ENCODE data around the gene TAF15.

Gene TAF15

GRCh38 chr17:35870906-35871819 lies 61.9 kb downstream of the TAF15 start:
- no peak for DNase-seq (ENCODE audit: low read depth, low spot score)

- no peak for DNase-seq (ENCODE audit: low read depth, low spot score)
These were observed 63.1 kb downstream of the TAF15 start for GRCh38 chr17:35872196-35872980.

- DNase-seq (ENCODE audit: low read depth, low spot score), result no peak
These were observed 66.0 kb downstream of the TAF15 start for GRCh38 chr17:35875072-35875799.

GRCh38 chr17:35875800-35876139 lies 66.5 kb downstream of the TAF15 start:
- DNase-seq (ENCODE audit: low read depth, low spot score), result no peak

GRCh38 chr17:35876534-35876933 lies 67.2 kb downstream of the TAF15 start:
- DNase-seq (ENCODE audit: low read depth, low spot score), result no peak

- no peak for DNase-seq (ENCODE audit: low read depth, low spot score)
These were observed 68.2 kb downstream of the TAF15 start for GRCh38 chr17:35877345-35878029.

DNA sequence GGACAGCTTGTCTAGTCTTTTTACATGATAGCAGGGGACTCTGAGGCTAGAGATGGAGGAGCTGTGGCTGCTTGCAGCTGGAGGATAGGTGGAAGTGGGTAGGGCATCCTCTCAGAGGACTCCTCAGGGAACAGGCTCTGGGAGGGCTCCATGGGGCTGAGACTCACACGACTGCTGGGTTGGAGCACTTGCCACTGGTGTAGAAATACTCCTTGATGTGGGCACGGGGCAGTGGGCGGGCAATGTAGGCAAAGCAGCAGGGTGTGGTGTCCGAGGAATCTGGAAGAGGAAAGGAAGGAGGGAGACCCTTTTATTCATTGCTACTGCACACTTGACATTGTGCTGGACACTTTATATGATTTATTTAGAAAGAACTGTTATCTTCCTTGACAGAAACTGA lies 69.1 kb downstream of the TAF15 start:
- no peak for DNase-seq (ENCODE audit: low read depth, low spot score)

DNA sequence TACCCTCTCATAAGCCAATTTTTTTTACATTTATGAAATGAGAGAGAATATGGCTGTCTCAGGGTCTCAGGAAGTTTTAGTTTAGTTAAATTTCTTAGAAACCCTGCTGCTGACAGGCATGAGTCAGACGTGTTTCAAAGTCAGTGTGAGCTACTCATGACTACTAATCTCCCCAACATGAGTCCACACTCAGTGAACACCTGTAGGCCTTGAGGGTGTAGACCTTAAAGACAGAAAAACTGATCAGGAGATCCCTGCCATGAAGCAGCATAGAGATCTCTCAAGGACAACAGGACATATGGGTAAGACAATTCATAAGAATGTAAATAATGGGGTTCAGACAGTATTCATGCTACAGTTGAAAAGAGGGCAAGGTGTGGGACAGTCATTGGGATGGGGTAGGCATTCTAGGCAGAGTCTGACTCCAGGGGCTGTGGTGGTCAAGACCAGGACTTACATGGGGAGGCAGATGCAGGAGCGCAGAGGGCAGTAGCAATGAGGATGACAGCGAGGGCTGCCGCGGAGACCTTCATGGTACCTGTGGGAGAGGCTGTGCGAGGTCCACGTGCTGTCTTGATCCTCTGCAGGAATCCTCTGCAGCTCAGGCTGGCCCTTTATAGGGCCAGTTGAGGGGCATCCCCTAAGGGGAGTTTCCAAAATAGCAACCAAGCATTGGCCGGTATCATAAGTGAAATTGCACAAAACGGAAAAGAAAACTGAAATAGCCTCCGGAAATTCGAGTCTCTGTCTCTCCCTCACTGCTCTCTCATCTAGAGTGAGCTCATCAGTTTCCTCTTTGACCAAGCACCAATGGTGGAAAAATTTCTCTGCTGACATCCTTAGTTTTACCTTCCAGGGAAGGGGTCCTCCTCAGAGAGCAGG lies 70.7 kb downstream of the TAF15 start, which contains the start of gene CCL5:
TSS of gene CCL5 (minus strand) at position 588 of the 882 bp plus-strand sequence.
- DNase-seq (ENCODE audit: low read depth, low spot score), result no peak

GRCh38 chr17:35889241-35889640 lies 80.0 kb downstream of the TAF15 start:
- DNase-seq (ENCODE audit: low read depth, low spot score), result no peak

DNA sequence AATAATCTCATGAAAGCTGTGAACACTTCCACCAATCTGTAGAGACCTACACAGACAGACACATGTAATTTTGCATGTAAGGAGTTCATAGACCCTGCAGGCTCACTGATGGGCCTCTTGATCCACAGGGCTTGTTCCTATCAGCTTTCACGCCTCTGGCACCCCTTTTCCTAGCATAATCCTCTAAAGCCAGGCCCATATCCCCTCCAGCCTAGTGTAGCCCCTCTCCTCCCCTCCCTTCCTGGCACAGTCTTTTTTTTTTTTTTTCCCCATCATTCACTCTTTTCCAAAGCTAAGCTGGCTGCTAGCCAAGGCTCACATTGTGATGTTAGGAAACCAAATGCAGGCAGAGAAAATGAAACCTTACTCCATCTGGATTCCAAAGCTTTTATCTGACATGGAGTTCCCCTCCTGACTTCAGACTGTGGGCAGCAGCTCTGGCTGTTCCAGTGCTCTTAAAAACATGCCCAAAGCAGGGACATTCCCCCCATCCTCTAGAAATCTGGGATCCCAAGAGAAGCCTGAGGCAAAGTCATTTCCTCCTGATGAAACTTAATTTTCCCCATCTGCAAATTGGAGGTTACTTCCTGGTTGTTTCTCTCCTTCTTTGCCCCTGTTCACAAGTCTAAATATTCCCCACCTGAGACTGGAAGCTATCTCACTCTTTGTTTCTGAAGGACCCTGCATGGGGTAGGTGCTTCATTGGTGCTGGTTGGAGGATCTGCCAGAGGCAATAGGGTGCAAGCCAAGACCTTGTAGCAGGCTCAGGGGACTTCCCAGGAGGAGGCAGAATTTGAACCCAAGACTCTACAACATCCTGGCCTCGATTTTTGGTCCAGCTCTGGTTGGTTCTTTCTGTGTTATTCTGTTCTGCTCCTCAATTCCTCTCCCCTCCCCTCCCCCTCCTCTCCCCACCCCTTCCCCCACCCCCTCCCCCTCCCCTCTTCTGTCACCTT lies 80.8 kb downstream of the TAF15 start:
- no peak for DNase-seq (ENCODE audit: low read depth, low spot score)

DNA sequence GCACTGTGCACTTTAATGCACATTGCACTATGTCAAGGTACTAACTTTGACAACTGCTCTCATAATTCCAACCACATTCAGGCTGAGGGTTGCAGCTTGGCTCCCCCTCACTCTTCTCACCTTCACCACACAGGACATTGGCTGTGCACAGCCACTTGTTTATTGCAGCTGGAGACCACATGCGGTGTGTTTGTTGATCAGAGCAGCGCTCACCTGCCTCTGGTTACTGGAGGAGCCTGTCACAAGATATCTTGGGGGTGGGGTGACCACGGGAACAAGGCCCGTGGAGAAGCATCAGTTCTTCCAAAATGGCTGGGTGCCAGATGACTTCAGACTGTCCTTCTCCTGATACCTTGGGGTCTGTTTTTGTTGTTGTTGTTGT lies 81.5 kb downstream of the TAF15 start:
- no peak for DNase-seq (ENCODE audit: low read depth, low spot score)

- no peak for DNase-seq (ENCODE audit: low read depth, low spot score)
These were observed 82.0 kb downstream of the TAF15 start for GRCh38 chr17:35891269-35891668.

DNA sequence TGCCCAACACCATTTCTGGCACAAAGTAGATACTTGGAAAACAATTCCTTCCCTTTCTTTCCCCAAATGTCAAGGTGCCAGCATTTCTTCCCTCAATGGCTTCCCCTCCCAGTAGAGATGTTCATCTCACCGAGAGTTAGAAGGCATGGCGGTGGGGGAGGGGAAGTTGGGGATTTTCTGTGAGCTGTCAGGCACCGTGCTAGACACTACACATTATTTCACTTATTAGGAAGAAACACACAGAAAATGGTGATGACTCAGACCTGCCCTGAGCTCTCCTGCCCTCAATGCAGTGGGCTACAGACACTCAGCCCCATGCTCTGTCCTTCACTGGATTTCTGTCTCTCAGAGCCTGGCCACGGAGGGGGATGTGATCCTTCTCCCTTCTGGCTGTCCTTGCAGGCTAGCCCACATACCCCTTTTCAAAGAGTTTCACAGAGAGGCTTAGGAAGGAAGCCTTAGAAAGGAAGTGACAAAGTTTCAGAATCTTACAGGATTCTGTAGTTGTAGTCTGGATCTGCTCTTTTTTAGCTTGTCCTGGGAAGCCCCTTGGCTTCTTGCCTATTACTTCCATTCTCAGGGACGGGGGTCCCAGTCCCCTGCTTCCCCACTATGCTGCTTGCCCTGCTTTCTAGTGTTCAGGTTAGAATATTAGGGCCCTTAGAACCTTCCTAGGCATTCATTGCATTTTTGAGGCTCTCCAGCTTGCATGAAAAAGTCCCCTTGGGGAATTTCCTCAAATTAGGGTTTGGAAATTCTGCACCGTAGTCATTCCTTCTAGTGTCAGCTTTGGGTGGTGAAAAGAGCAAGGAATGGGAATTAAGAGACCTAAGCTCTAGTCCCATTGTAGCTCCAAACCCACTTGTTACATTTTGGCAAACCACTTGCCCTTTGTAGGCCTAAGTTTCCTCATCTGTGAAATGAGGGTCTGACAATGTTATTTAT lies 83.1 kb downstream of the TAF15 start:
- DNase-seq (ENCODE audit: low read depth, low spot score), result no peak

DNA sequence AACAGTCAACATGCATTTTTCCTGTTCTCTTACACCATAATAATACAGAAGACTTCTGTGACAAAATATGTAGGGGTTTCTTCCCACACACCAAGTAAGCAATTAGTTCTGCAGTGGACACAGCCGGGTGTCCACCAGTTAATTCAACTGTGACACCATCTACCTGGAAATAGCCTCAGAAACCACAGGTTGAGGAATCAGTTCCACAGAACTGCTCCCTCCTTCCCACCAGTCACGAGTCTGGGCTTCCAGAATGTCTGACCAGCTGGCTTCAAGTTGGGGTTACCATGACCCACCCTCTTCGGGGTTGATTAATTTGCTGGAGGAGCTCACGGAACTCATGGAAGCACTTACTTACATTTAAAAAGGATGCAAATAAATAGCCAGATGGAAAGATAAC lies 84.5 kb downstream of the TAF15 start:
- DNase-seq (ENCODE audit: low read depth, low spot score), result no peak

GRCh38 chr17:35894206-35894605 lies 84.9 kb downstream of the TAF15 start:
- no peak for DNase-seq (ENCODE audit: low read depth, low spot score)

DNA sequence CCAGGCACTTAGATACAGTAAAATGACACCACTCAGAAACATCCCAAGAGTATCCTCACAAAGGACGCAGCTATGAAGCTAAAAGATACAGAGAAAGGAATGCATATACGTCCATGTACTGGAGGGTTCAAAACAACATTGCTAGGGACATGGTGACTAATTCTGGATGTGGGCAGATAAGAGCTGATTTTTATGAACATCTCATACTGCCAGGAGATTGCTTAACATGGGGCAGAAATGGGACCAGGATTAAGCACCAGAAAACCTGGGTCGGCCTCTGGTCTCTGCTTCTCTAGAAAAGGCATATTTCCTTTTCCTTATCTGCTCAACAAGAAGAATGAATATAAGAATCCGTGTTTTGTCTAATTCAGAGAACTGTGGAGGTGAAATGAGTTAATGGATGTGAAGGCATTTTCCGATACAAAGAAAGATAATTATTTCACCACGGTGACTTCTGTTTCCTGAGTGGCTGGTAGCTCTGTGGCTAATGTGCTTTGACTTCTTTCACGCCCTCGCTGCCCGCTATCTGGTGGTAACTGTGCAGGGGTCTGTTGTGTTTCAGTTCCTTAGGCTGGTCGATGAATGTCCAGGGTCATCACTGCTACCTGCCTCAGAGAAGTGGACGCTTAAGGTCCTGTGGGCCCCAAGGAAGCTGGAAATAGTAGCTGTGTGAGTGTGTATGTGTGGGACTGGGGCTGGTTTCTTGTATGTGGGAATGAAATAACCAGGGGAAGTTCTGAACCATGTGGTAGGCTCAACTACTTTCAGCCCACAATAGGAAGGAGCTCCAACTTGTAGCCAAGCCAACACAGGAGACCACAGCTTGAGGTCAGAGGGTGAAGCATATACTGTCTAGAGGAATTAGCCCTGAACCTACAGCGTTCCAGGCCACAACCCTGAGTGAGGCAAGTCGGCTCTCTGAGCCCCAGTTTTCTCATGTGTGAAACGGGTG lies 86.6 kb downstream of the TAF15 start:
- no peak for DNase-seq (ENCODE audit: low read depth, low spot score)

All from activated CD4-positive, CD25-positive, alpha-beta regulatory T cell treated with anti-CD3 and anti-CD28 coated beads, Interleukin-2, amount 50 U/mL, for 16 hours (primary cell).